ENCODE measurements around the gene RHOH.

DNA sequence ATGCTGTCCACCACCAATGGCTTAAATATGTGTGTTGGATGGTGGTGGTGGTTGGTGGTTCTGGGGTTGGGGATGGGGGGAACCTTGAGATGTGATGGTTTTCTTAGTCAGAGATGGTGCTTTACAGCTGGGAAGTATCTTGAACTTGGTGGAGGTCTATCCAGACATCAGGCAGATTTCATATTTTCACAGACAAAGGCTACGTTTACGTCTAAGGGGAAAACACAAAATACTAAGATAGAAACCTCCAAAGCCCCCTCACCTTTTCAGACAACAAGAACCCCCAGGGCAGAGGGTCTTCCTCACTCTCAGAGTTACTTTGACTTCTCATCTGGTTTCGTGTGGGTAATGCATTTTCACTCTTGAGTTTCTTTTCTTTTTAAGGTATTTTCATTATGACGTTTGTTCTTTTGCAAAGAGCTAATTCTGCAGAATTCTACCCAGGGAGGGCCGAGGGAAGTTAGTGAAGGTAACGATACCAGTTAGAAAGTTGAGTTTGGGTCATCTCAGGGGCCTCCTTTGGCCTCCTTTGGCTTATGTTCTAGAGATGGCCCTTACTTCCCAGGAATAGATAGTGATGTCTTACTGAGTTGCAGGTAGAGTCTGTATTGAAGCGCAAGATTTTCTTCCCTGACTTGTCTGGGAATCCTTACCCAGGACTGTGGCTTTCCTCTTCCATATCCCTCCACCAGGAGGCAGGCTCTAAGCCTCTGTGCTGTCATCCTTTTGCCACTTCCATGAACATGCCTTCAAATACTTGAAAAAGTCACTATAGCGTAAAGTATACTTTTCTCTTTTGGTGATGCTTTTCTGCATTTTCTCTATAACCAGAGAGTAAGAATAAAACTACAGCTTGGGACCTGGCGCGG is 31.9 kb downstream of the RHOH start:
- TF ChIP-seq YY1 (IDR thresholded peaks at IDR 0.05; ENCODE audit: low read depth) (no peak), EGR1 (IDR thresholded peaks at IDR 0.05) (no peak)
- TF ChIP-seq, protein P1, sequence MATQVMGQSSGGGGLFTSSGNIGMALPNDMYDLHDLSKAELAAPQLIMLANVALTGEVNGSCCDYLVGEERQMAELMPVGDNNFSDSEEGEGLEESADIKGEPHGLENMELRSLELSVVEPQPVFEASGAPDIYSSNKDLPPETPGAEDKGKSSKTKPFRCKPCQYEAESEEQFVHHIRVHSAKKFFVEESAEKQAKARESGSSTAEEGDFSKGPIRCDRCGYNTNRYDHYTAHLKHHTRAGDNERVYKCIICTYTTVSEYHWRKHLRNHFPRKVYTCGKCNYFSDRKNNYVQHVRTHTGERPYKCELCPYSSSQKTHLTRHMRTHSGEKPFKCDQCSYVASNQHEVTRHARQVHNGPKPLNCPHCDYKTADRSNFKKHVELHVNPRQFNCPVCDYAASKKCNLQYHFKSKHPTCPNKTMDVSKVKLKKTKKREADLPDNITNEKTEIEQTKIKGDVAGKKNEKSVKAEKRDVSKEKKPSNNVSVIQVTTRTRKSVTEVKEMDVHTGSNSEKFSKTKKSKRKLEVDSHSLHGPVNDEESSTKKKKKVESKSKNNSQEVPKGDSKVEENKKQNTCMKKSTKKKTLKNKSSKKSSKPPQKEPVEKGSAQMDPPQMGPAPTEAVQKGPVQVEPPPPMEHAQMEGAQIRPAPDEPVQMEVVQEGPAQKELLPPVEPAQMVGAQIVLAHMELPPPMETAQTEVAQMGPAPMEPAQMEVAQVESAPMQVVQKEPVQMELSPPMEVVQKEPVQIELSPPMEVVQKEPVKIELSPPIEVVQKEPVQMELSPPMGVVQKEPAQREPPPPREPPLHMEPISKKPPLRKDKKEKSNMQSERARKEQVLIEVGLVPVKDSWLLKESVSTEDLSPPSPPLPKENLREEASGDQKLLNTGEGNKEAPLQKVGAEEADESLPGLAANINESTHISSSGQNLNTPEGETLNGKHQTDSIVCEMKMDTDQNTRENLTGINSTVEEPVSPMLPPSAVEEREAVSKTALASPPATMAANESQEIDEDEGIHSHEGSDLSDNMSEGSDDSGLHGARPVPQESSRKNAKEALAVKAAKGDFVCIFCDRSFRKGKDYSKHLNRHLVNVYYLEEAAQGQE (IDR thresholded peaks at IDR 0.05; ENCODE audit: low read depth) = no peak
